Activated CD4-positive, CD25-positive, alpha-beta regulatory T cell treated with anti-CD3 and anti-CD28 coated beads, Interleukin-2, amount 50 U/mL, for 72 hours (primary cell): ENCODE results near the gene SERPINA5.
A peak's percentile ranks its signal among the peaks of the same experiment; 100 is the strongest.

Experiments
- DNase-seq: peaks from one replicate; pipeline ENCODE4 v3.0.0; 2021

Gene SERPINA5, protein sequence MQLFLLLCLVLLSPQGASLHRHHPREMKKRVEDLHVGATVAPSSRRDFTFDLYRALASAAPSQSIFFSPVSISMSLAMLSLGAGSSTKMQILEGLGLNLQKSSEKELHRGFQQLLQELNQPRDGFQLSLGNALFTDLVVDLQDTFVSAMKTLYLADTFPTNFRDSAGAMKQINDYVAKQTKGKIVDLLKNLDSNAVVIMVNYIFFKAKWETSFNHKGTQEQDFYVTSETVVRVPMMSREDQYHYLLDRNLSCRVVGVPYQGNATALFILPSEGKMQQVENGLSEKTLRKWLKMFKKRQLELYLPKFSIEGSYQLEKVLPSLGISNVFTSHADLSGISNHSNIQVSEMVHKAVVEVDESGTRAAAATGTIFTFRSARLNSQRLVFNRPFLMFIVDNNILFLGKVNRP

DNA sequence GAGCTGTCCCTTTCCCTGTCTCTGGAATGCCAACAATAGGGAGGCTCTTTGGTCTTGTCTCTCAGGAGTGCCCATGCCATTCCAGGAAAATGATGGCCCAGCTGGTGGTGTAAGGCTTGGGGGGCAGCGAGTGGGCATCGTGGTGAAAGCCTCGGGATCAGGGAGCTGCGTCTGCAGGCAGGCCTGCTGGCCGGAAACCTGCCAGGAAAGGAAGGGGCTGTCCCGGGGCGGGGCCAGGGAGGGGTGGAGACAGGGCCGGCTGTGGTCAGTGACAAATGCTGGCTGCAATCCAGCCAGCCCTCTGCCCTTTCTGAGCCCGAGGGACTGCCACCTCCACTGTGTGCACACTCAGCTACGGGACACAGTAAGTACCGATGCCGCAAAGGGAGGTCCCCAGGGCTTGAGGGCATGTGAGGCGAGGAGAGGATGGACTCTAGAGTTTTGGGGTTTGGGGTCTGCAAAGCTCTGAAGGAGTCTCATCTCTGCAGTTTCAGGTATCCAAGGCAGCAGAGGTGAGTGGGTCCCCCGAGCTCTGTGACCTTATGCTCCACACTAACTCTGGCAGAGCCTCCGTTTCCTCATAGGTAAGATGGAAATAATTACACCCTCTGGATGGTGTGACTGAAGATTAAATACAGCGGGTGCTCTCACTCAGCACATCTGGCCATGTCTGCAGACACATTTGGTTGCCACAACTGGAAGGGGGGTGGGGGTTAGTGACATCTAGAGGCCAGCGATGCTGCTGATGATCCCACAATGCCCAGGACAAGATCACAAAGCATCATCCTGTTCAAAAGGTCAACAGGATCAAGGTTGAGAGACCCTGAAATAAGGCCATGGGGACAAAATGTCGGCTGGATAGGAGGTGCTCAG is at the start of gene SERPINA5:
Gene SERPINA5, plus strand, starts transcription at position 300 of the 873 bp plus-strand sequence. CDS start 5,937 bp downstream, outside the sequence.
- no peak for DNase-seq

DNA sequence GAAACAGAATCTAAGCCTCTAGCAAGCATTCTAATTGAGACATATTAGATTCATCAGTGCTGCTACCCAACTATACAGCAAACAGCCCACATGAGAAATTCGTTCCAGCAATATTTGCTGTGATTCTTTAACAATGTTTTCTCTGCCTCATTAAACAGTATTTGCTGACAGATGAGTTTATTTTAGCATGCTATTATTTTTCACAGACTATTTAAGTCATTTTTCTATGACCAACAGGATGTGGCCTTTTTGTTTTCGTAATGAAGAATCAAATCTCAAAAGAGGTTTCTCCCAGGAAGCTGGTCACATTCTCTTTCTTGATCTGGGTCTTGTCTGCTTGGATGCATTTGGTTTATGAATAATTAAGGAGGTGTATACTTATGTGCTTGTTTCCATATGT is 48.8 kb upstream of the SERPINA5 start:
- DNase-seq, result no peak

DNA sequence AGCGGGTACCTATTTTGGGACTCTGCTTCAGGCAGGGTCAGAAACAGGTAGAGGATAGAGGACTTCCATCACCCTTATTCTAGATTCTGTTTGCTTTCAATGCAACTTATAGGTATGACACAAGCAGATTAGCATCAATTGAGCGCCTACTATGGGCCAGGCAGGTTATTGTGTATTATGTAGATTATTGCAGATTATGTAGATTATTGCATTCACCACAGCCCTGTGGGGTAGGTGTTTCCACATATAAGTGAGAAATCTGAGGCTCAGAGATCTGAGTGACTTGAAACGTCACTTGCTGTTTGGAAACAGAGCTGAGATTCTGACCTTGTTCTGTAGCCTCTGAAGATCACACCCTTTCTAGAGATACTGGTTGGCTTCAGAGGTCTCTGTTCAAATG is 45.7 kb upstream of the SERPINA5 start:
- DNase-seq, result no peak

DNA sequence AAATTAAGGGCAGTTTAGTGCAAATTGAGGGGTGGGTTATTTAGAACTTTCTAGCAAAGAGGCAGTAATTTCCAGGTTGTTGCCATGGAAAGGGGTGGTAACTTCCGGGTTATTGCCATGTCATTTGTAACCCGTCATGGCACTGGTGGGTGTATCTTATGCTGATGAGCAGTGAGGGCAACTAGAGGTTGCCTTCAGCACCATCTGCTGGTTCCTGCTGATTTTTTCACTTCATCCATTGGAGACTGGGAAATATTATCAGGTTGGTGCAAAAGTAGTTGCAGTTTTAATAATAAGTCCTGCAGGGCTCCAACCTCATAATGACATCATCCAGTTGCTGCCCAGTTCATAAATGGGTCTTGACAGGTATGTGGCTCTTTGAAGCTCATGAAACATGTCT is 44.4 kb upstream of the SERPINA5 start:
- DNase-seq, result no peak

DNA sequence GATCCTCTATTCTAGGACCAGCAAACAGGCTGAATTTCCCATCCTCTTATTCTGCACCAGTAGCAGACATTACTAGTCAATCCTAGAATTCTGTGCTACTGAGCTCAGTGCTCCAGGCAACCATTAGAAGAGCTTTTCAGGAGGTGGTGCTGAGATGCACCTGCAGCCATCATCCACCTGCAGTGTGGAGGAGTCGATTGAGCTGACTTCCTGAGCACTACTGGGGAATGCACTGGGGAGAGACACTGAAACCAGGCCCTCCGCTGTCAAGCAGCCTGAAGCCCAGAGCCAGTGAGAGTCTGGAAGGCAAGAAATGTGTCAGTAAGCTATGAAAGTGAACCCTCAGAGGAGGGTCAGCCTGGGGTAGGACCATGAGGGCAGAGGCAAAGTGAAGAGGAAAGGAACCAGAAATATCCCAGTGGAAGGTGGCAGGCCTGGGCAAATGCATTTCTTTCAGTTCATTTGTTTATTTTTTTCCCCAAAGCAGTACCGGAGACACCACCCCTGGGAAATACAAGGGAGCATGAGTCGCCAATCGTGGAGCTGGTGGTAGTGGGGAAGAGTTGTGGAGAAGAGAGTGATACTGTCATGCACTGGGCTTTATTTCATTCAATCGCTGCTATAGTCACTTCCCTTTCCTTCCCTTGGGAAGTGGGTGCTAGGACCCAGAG is 43.0 kb upstream of the SERPINA5 start:
- DNase-seq, result no peak

DNA sequence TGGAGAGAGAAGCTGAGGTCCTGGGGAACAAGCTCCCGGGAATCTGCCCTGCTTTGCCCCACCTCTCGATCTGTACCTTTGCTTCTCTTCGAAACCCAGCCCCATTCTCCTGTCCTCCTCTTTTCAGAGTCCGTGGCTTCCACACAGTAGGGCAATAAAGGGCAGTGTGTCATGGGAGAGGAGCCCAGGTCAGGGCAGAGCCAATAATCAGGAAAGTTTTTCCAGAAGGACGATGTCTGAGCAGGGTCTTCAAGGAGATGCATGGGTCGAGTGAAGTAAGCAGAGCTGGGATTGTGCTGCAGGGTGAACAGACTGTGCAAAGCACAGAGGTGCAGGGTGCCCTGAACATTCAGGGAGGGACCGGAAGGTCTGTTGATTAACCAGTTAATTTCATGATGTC is 42.0 kb upstream of the SERPINA5 start:
- no peak for DNase-seq

DNA sequence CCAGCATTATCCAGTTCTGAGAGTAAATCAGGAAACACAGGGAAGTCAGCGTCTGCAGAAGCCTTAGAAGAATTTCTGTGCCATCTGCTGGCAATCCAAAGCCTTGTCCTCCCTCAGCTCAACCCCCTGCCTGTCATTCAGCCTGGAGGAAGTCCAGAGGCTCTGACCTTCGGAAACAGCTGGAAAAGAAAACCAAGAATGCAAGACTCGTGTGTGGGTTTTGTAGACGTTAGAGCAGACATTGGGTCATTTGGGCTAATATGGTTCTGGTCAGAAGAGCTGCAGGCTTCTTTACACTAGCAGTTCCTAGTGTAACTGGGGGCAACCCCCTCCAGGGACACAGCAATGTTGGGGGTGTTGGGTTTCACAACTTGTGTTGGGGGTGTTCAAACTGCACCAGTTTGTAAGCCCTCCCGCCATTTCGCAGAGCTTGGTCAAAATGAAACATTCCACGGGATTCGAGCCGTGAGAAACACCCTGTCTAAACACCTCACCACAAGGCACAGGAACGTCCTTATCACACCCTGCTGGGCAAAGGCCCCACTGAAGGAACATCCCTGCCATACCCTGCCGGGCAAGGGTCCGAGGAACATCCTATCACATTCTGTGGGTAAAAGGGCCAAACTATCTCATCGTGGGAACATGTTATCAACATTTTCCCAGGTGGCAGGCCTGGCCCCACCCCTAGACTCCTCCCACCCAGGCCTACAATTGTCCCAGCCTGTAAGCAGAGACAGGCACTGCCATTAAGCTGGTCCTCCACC is 41.0 kb upstream of the SERPINA5 start:
- DNase-seq, result no peak

DNA sequence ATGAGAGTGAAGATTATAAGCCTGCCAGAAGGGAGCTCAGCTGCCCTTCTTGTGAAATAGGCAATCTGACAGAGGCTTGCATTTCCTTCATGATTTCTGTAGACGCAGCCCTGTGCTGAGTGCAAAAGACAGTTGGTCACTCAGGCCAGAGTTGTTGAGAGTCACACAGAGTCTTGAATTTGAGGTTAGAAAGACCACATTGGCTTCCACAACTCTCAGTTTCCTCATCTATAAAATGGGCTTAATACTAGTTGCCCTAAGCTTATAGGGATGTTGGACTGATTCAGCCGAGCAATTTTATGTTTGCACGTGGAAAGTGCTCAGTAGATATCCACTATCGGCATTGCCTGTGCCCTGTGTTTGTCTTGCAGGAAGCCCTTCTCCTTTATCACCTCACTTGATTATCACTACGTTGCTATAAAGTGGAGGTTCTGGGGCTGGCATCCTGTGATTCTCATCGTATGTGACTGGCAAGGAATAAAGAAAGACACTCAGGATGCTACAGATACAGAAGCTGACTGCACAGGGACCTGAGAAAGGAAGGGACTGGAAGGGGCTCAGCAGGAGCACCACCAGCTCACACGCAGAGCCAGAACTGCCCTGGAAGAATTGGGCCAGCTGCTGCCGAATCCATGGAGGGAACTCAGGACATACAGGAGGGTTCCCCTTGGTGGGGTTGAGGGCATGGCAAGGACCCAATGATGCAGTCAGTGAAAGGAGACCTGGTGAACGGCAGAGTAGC is 39.8 kb upstream of the SERPINA5 start:
- DNase-seq, result no peak

DNA sequence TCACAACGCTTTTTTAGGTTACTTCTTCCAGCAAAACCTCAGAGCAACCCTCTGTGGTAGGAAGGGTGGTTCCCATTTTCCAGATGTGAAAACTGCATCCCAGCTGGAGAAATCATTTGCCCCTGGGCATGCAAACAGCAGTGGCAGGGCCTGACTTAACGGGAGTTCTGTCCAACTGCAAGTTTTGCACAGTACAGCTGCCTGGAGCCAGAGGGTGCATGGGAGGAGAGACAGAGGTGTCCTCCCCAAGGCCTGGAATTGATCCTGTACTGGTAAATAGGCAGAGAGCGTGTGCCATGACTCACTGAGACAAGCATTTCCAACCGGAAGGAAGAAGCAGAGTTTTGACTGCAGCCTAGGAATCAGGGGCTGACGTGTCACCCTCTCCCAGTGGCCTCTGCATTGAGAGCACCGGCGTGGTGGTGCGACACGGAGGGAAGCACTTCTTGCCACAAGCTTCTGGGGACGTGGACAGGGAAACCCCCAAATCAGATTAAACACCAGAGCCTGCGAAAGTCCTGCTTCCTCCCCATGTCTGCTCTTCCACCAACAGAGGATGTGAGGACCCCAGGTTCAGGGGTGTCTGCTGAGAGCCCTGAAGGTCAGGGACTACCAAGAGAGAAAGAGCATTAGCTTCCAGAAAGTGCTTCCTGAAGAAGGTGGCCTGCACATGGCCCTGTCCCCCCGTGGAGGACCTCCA is 39.0 kb upstream of the SERPINA5 start:
- no peak for DNase-seq

DNA sequence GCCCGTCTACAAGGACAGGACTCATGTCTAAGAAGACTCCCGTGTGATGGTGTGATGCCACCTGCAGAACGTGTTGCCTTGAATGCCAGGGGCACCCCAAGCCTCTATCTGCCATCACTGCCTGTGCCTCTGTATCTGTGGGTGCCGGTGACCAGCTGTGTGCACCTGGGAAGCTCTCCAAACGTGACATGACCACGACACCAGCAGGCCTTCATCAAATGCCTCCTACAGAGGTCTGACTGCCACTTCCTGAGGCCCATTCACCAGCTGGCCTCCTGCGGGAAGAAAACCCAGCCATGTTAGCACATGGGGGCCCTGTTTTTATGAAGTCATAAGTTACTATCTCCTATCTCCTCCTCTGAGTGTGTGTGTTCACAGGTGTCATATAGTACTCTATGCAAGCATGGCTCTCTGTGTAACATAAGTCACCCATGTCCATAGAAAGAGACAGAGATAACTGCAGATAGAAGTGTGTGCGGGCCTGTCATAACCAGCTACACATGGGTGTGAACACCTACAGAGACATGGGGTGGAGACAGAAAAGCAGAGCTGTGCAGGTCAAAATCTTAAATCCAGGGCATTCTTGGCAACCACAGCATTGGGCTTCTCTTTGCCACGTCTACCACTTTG is 38.3 kb upstream of the SERPINA5 start:
- DNase-seq, result no peak

DNA sequence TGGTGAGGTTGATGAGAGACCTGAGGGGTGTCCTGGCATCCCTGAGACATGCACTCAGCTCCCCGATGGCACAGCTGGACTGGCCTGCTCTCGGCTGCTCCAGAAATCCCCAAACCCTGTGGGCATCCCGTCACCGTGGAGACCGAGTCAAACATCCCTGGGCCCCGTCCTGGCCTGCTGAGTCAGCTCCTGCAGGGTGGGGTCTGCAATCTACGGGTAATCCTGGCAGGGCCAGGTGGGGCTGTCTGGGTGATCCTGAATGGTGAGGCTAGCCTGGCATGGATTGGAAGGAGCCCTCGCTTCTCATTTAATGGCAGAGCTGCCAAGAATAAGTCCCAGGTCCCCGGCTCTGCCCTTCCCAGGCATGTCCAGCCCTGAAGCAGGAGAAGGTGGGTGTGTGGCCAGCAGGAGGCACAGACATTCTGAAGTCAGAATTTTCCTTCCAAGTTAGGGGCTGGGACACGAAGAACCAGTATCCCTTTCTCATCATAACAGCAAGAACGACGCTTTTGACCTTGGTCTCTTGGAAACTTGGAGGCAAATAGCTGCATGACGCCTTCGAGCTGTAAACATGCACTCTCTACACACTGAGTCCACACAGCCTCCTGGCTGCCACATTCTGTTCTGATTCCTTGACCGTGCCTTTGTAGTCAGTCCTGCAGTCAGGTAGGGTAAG is 37.6 kb upstream of the SERPINA5 start:
- no peak for DNase-seq

DNA sequence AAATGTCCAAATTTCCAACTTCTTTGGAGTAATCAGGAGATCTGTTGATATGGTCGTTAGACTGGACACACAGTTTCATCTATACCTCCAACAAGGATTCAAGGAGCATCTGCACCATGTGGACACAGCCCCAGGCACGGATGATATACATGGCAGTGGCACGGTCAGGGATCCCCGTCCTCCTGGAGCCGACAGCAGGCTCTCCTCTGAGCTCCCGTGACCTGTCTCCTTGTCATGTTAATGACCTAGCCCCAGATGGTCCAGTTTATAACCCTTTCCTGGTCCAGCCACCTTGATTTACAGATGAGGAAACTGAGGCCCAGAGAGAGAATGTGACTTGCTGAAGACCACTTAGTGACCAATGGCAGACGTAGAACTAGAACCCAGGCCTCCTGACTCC is 36.5 kb upstream of the SERPINA5 start:
- no peak for DNase-seq

DNA sequence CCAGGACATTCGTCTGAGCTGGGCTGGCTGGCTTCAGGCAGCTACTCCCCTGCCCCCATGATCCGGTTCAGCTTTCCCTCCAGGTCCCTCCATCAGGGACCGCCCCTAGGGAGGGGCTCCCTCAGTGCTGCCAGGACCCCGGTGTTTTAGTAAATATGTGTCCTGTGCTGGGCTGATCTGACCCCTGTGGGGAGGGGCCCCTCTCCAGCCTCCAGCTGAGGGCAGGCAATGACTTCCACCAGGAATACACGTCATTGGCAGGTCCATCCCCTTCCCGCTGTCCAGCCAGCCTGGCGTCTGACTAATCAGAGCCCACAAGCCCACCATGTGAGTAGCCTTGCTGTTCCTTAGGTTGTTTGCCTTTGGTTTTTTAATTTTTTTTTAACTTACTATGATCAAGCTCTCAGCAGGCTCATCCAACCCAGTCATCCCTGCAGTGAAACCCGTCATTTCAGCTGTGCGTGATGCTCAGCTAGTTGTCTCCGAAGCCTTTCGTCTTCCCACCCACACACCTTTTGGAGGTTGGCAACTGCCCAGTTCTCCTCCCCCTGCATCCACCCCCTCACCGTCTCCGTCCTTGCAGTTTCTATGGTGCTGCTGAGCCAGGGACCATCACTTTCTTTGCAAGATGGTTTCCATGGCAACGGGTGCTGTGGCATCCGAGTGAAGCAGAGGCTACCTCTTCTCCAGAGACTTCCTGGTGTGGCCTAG is 35.9 kb upstream of the SERPINA5 start:
- DNase-seq, result no peak

DNA sequence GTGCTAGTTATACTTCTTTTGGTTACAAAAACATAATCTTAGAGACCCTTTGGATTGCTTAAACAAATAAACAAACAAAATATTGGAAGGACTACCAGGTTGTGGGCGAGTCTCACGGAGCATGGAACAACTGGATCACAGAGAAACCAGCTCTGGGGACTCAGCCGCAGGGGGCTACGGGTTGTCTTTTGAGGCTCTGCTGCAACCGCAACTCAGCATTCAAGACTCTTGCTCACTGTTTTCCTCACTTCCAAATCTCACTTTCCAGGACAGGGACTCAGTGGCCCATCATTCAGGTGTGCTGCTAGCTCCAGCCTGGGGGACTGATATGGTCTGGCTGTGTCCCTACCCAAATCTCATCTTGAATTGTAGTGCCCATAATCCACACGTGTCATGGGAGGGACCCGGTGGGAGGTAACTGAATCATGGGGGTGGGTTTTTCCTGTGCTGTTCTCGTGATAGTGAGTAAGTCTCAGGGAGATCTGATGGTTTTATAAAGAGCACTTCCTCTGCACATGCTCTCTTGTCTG is 34.0 kb upstream of the SERPINA5 start:
- DNase-seq, result no peak

DNA sequence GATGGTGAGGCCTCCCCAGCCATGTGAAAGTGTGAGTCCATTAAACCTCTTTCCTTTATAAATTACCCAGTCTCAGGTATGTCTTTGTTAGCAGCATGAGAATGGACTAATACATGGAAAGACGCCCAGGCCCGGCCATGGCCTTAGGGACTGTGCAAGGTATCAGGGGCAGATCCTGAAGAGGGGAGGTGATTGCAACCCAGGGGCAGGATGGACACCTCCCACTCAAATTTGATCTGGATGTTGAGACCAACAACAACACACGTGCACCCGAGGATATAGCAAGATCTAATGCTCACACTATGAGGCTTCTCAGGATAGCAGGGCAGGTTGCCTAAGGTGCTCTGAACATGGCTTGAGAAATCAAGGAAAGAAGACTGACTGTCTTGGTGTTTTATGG is 33.5 kb upstream of the SERPINA5 start:
- no peak for DNase-seq

DNA sequence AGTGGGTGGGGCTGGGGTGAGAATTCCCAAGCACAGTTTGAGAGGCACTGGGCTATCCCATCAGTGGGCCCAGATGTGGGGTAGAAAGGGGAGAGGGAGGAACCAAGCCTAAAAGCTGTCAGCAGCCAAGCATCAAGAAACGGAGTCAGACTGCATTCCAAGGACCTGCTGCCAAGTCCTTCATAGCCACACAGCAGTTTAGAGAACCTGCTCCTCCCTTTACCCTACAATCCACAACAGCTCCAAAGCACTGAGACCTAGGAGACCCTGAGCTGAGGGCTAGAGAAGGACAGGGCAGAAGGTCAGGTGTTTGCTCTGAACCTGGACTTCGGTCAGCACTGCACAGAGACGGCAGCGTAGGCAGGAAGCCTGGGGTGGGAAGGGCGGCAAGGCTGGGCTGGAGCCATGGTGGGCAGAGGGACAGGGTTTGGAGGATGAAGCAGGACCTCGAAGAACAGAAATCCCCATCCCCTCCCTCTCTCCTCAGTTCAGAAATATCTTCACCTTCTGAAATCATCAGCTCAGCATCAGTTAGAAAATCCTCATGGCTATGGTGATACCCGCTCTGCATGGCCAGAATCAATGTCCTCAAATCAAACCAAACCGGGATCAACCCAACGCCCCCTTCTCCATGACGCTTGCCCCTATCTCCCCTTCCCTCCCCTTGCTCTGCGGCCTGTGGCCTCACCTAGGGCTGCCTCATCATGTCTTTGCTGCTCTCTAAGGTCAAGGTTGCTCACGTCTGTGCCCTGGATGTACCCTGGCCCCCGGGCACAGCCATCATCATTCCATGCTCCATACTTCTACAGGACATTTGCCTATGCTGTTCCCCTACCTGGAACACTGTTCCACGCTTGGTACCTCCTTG is 32.9 kb upstream of the SERPINA5 start:
- DNase-seq, result no peak

DNA sequence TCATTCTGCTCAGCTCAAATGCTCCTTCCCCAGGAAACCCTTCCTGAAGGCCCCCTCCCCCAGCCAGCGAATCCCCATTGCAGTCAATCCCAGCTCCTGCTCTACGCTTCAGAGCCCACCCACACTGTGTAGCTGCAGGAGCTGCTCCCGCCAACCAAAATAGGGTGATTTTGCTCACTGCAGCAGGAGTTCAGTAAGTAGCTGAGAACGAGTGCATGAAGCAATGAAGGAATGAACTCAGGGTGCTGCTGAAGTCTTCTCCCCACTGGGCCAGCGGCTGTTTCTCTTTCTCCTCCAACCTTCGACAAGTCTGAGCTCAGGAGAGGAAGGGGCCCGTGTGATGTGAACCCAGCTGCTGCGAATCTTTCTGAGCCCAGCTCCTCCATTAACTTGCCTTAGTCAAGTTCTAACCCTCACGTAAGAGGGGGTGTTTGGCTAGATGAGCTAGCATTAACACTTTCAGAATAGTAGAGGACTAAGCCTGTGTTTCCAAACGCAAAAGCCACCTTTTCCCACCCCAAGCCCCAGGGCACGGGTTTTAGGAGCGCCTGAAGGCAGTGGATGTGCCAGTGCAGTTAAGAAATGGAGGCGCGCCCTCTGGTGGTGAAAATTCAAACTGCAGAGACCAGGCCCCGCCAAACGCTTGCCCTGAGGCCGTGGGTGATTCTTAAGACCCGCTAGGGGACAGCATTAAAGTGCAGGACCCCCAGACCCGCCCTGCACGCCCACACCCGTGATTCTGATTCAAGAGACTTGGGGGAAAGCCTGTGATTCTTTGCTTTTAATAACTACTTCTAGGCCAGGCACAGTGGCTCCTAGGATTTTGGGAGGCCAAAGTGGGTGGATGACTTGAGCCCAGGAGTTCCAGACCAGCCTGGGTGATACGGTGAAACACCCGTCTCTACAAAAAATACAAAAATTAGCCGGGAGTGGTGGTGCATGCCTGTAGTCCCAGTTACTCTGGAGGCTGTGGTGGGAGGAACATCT is 31.9 kb upstream of the SERPINA5 start:
- peak; percentile 71 for DNase-seq
